Mesendoderm (in vitro differentiated cells): ENCODE data around the gene C16orf95.

ENCODE experiments used
- DNase-seq: peaks from one replicate; pipeline ENCODE4 v3.0.0; 2013
- H2AK5ac ChIP-seq: 2 replicates; pipeline ENCODE4 v1.6.1; 2013; ENCODE audit warnings: low read length, inconsistent platforms
- H2BK120ac ChIP-seq: 2 replicates; pipeline ENCODE4 v1.6.1; 2013; ENCODE audit warnings: low read depth, mild to moderate bottlenecking, low read length, moderate library complexity, mixed read lengths
- H2BK15ac ChIP-seq: replicated peaks from 2 replicates; pipeline ENCODE4 v1.6.1; 2013; ENCODE audit warnings: low read depth, mild to moderate bottlenecking, moderate library complexity
- H2BK5ac ChIP-seq: 2 replicates; pipeline ENCODE4 v1.6.1; 2013; ENCODE audit warnings: low read length, inconsistent platforms
- H3K18ac ChIP-seq: 2 replicates; pipeline ENCODE4 v1.6.1; 2013; ENCODE audit warnings: mild to moderate bottlenecking, low read length, mixed read lengths
- H3K23ac ChIP-seq: one replicate; pipeline ENCODE4 v1.6.1; 2013; ENCODE audit warnings: low read length
- H3K27ac ChIP-seq: 2 replicates; pipeline ENCODE4 v1.5.1; 2013; ENCODE audit warnings: low read depth, mild to moderate bottlenecking, inconsistent platforms, low read length, moderate library complexity
- H3K27me3 ChIP-seq: 2 replicates; pipeline ENCODE4 v1.6.1; 2013; ENCODE audit warnings: low read length, control low read depth, mild to moderate bottlenecking, inconsistent platforms; ENCODE audit not compliant: insufficient read depth, poor library complexity
- H3K36me3 ChIP-seq: 2 replicates; pipeline ENCODE4 v1.6.1; 2013; ENCODE audit warnings: low read length, inconsistent platforms; ENCODE audit not compliant: control insufficient read depth, insufficient read depth
- H3K4ac ChIP-seq: one replicate; pipeline ENCODE4 v1.6.1; 2013; ENCODE audit warnings: low read depth, mild to moderate bottlenecking, low read length, moderate library complexity
- H3K4me1 ChIP-seq: 2 replicates; pipeline ENCODE4 v1.6.1; 2013; ENCODE audit warnings: low read depth, low read length, inconsistent platforms; ENCODE audit not compliant: control insufficient read depth
- H3K4me2 ChIP-seq: 2 replicates; pipeline ENCODE4 v1.6.1; 2013; ENCODE audit warnings: low read length
- H3K4me3 ChIP-seq: 2 replicates; pipeline ENCODE4 v1.5.1; 2013; ENCODE audit warnings: mild to moderate bottlenecking, low read length
- H3K56ac ChIP-seq: one replicate; pipeline ENCODE4 v1.6.1; 2013; ENCODE audit warnings: low read length
- H3K79me1 ChIP-seq: 2 replicates; pipeline ENCODE4 v1.6.1; 2013; ENCODE audit warnings: low read length, inconsistent platforms
- H3K79me2 ChIP-seq: 2 replicates; pipeline ENCODE4 v1.6.1; 2013; ENCODE audit warnings: mild to moderate bottlenecking, low read length; ENCODE audit not compliant: control insufficient read depth, insufficient read depth
- H3K9ac ChIP-seq: 2 replicates; pipeline ENCODE4 v1.6.1; 2013; ENCODE audit warnings: low read length, inconsistent platforms
- H4K5ac ChIP-seq: one replicate; pipeline ENCODE4 v1.6.1; 2013; ENCODE audit warnings: low read length
- H4K8ac ChIP-seq: one replicate; pipeline ENCODE4 v1.6.1; 2013; ENCODE audit warnings: low read depth, mild to moderate bottlenecking, control low read depth, low read length, moderate library complexity
- WGBS: extraction: QIAGEN DNeasy Blood & Tissue Kit; methylation state at CpG from one replicate; pipeline ENCODE4 v1.1.7; 2013; ENCODE audit warnings: low lambda C conversion rate, missing lambda C conversion rate; ENCODE audit not compliant: insufficient coverage; ENCODE audit errors: extremely low coverage; 5-methylcytosine and 5-hydroxymethylcytosine counted together

C16orf95 gene

GRCh38 chr16:87291944-87292343, 25.2 kb downstream of the C16orf95 start:
- Histone ChIP-seq H3K36me3 (no peaks in the 10 kb centered on the region), H3K4ac (no peak overlapping the region), H3K4me2 (no peak overlapping the region), H2BK5ac (no peak overlapping the region), H2BK15ac (no peak overlapping the region), H2AK5ac (no peak overlapping the region), H4K8ac (no peak overlapping the region), H2BK120ac (no peak overlapping the region), H3K9ac (no peak overlapping the region), H3K4me1 (no peaks in the 10 kb centered on the region), H3K79me2 (no peaks in the 10 kb centered on the region), H3K27ac (no peak overlapping the region), H3K23ac (no peak overlapping the region), H3K79me1 (no peaks in the 10 kb centered on the region), H3K18ac (no peak overlapping the region), H4K5ac (no peak overlapping the region), H3K56ac (no peak overlapping the region), H3K4me3 (no peak overlapping the region), H3K27me3 (no peaks in the 10 kb centered on the region)
- DNase-seq, result no peak
- no CpG with 5 or more reads among the region's 6 CpGs for whole genome bisulfite sequencing

GRCh38 chr16:87288753-87289362, 28.3 kb downstream of the C16orf95 start:
- Histone ChIP-seq H3K4me2 (no peak overlapping the region), H2BK120ac (no peak overlapping the region), H3K4me1 (no peaks in the 10 kb centered on the region), H3K79me1 (no peaks in the 10 kb centered on the region), H2AK5ac (no peak overlapping the region), H3K27me3 (no peaks in the 10 kb centered on the region), H3K27ac (no peak overlapping the region), H4K8ac (no peak overlapping the region), H2BK5ac (no peak overlapping the region), H3K9ac (no peak overlapping the region), H2BK15ac (no peak overlapping the region), H3K18ac (no peak overlapping the region), H3K4me3 (no peak overlapping the region), H4K5ac (no peak overlapping the region), H3K23ac (no peak overlapping the region), H3K56ac (no peak overlapping the region), H3K4ac (no peak overlapping the region), H3K79me2 (no peaks in the 10 kb centered on the region), H3K36me3 (no peaks in the 10 kb centered on the region)
- no peak for DNase-seq
- no CpG with 5 or more reads among the region's 7 CpGs for WGBS

- Histone ChIP-seq H3K79me1 (no peaks in the 10 kb centered on the region), H3K4me1 (no peaks in the 10 kb centered on the region), H2BK5ac (no peak overlapping the region), H3K27ac (no peak overlapping the region), H3K4ac (no peak overlapping the region), H3K4me2 (no peak overlapping the region), H3K79me2 (no peaks in the 10 kb centered on the region), H3K9ac (no peak overlapping the region), H3K18ac (no peak overlapping the region), H4K8ac (no peak overlapping the region), H3K36me3 (no peaks in the 10 kb centered on the region), H3K27me3 (no peaks in the 10 kb centered on the region), H2BK120ac (no peak overlapping the region), H3K4me3 (no peak overlapping the region), H2BK15ac (no peak overlapping the region), H3K23ac (no peak overlapping the region), H3K56ac (no peak overlapping the region), H2AK5ac (no peak overlapping the region), H4K5ac (no peak overlapping the region)
- WGBS, result no CpG with 5 or more reads among the region's 8 CpGs
- DNase-seq, result no peak
These were observed 30.2 kb downstream of the C16orf95 start for GRCh38 chr16:87286839-87287626.

GRCh38 chr16:87284183-87284582, 33.0 kb downstream of the C16orf95 start:
- no peak for DNase-seq
- Histone ChIP-seq H3K4me3 (no peak overlapping the region), H3K9ac (no peak overlapping the region), H3K18ac (no peak overlapping the region), H4K5ac (no peak overlapping the region), H3K56ac (no peak overlapping the region), H4K8ac (no peak overlapping the region), H3K4ac (no peak overlapping the region), H2BK15ac (no peak overlapping the region), H2BK5ac (no peak overlapping the region), H3K79me2 (no peaks in the 10 kb centered on the region), H3K27me3 (no peaks in the 10 kb centered on the region), H3K79me1 (no peaks in the 10 kb centered on the region), H2AK5ac (no peak overlapping the region), H3K4me2 (no peak overlapping the region), H3K23ac (no peak overlapping the region), H2BK120ac (no peak overlapping the region), H3K27ac (no peak overlapping the region), H3K36me3 (no peaks in the 10 kb centered on the region), H3K4me1 (no peaks in the 10 kb centered on the region)
- WGBS, result no CpG with 5 or more reads among the region's 2 CpGs

GRCh38 chr16:87279094-87279658, 38.0 kb downstream of the C16orf95 start:
- Histone ChIP-seq H3K4me3 (no peak overlapping the region), H2AK5ac (no peak overlapping the region), H3K27me3 (no peaks in the 10 kb centered on the region), H3K79me2 (no peaks in the 10 kb centered on the region), H3K9ac (no peak overlapping the region), H4K8ac (no peak overlapping the region), H3K4me1 (no peaks in the 10 kb centered on the region), H3K4ac (no peak overlapping the region), H3K56ac (peak overlapping the region; percentile 28), H2BK5ac (no peak overlapping the region), H3K79me1 (no peaks in the 10 kb centered on the region), H4K5ac (no peak overlapping the region), H3K23ac (no peak overlapping the region), H3K36me3 (no peaks in the 10 kb centered on the region), H3K27ac (no peak overlapping the region), H2BK15ac (no peak overlapping the region), H2BK120ac (no peak overlapping the region), H3K4me2 (no peak overlapping the region), H3K18ac (no peak overlapping the region)
- no CpG with 5 or more reads among the region's 18 CpGs for WGBS
- no peak for DNase-seq
